Neural cell (in vitro differentiated cells): ENCODE data around the gene SELENOF.

Experiments used
- EP300 ChIP-seq: fragments of 450-650 bp; conservative IDR thresholded peaks from 2 replicates; pipeline ENCODE4 v1.6.1; 2014; ENCODE audit warnings: antibody characterized with exemption, mild to moderate bottlenecking, moderate library complexity; ENCODE audit not compliant: poor library complexity, severe bottlenecking
- TF ChIP-seq, protein P1 (sequence below): fragments of 450-650 bp; IDR thresholded peaks from 2 replicates; pipeline ENCODE4 v1.5.1; 2014; ENCODE audit warnings: antibody characterized with exemption, mild to moderate bottlenecking, moderate library complexity; ENCODE audit not compliant: poor library complexity, severe bottlenecking

DNA sequence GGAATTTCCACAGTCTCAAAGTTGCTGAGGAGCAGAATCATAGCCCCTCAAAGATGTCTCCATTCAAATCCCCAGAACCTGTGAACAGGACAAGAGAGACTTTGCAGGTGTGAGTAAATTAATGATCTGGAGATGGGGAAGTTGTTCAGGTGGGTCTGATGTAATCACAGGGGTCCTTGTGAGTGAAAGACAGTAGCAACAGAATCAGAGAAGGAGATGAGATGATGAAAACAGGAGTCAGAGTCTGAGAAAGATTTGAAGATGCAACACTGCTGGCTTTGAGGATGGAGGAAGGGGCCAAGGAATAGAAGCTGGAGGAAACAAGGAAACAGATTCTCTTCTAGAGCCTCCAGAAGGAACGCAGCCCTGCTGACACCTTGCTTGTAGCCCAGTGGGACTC, 81.5 kb downstream of the SELENOF start:
- no peak for TF ChIP-seq EP300
- TF ChIP-seq, protein P1, sequence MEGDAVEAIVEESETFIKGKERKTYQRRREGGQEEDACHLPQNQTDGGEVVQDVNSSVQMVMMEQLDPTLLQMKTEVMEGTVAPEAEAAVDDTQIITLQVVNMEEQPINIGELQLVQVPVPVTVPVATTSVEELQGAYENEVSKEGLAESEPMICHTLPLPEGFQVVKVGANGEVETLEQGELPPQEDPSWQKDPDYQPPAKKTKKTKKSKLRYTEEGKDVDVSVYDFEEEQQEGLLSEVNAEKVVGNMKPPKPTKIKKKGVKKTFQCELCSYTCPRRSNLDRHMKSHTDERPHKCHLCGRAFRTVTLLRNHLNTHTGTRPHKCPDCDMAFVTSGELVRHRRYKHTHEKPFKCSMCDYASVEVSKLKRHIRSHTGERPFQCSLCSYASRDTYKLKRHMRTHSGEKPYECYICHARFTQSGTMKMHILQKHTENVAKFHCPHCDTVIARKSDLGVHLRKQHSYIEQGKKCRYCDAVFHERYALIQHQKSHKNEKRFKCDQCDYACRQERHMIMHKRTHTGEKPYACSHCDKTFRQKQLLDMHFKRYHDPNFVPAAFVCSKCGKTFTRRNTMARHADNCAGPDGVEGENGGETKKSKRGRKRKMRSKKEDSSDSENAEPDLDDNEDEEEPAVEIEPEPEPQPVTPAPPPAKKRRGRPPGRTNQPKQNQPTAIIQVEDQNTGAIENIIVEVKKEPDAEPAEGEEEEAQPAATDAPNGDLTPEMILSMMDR = no peak
